K562 (cell line): ENCODE data around the gene DDIT3. TPM values are rescaled to one million over a fixed set of nuclear protein-coding genes. Genes with fewer than 3 reads are reported as not detected.

Experiments used
- BRD4 ChIP-seq: fragments of 200-600 bp; sonication (generic); IDR thresholded peaks from 2 replicates; pipeline ENCODE4 v1.6.1; 2017; ENCODE audit warnings: inconsistent platforms
- DIDO1 ChIP-seq: fragments of 450-650 bp; IDR thresholded peaks from 2 replicates; pipeline ENCODE4 v1.6.1; 2016; ENCODE audit warnings: low read depth, missing biosample characterization, missing genetic modification characterization
- ESRRB ChIP-seq: fragments of 250-450 bp; sonication (Bioruptor Pico); IDR thresholded peaks from 2 replicates; pipeline ENCODE4 v1.5.0; 2020; ENCODE audit warnings: mild to moderate bottlenecking, moderate library complexity, borderline replicate concordance
- HDGF ChIP-seq: fragments of 450-650 bp; IDR thresholded peaks from 2 replicates; pipeline ENCODE4 v1.6.1; 2016
- HOXB6 ChIP-seq: fragments of 250-450 bp; sonication (Bioruptor Pico); IDR thresholded peaks from 2 replicates; pipeline ENCODE4 v1.5.1; 2022; ENCODE audit warnings: mild to moderate bottlenecking, borderline replicate concordance
- MBD2 ChIP-seq: sonication (generic); IDR thresholded peaks from 2 replicates; pipeline ENCODE4 v1.6.1; 2016; ENCODE audit warnings: low read depth, borderline replicate concordance
- MYC ChIP-seq, 2 experiments: fragments of 250-450 bp in 1 of 2; sonication (Bioruptor Pico) in 1 of 2; IDR thresholded peaks; 2 replicates each; pipeline versions ENCODE4 v1.5.1 to v1.6.1; 2012 to 2021; ENCODE audit warnings: low read depth in 2 of 2, borderline replicate concordance in 1 of 2, improper control_type of control experiment in 1 of 2, low read length in 1 of 2, mild to moderate bottlenecking in 1 of 2, moderate library complexity in 1 of 2
- RERE ChIP-seq: sonication (generic); formaldehyde crosslinking; IDR thresholded peaks from 2 replicates; pipeline ENCODE4 v1.8.0; 2023; ENCODE audit warnings: missing genetic modification reagents, mild to moderate bottlenecking, borderline replicate concordance
- RREB1 ChIP-seq: fragments of 250-450 bp; sonication (Bioruptor Pico); IDR thresholded peaks from 2 replicates; pipeline ENCODE4 v1.4.0; 2020
- SMAD1 ChIP-seq: fragments of 150-350 bp; IDR thresholded peaks from 2 replicates; pipeline ENCODE4 v1.6.1; 2014; ENCODE audit warnings: low read length, low read depth; ENCODE audit not compliant: partially characterized antibody
- SMARCA5 ChIP-seq: fragments of 450-650 bp; IDR thresholded peaks from 2 replicates; pipeline ENCODE4 v1.6.1; 2016
- ZNF197 ChIP-seq: fragments of 200-800 bp; sonication (Bioruptor generic); IDR thresholded peaks from 2 replicates; pipeline ENCODE4 v1.6.1; 2016; ENCODE audit warnings: low read depth, missing genetic modification characterization, missing compliant biosample characterization
- ZNF512 ChIP-seq: IDR thresholded peaks from 2 replicates; pipeline ENCODE4 v1.6.1; 2016; ENCODE audit warnings: missing genetic modification characterization, missing compliant biosample characterization
- ZNF561 ChIP-seq: fragments of 450-650 bp; formaldehyde crosslinking; conservative IDR thresholded peaks from 2 replicates; pipeline ENCODE4 v1.4.0; 2020; ENCODE audit warnings: mild to moderate bottlenecking, moderate library complexity
- polyA plus RNA-seq, 8 experiments: library from polyadenylated mRNA; depleted of rRNA in 4 of 8; stranded (reverse) in 5 of 8; unstranded in 3 of 8; fragments of >200 nt; fragmentation: Nextera tagmentation in 2 of 8; fragmentation: Illumina TruSeq in 1 of 8; extraction: Ambion mirVana in 2 of 8; extraction: Trizol in 1 of 8; gene quantifications; 2 replicates each; pipeline versions ENCODE4 v1.2.1 to v1.2.3, GENCODE V29; 2011 to 2014; ENCODE audit warnings: inconsistent platforms in 1 of 8, missing spikeins in 1 of 8
- total RNA-seq, 7 experiments: library from RNA; depleted of rRNA in 6 of 7; stranded (reverse); fragments of >200 nt in 6 of 7; fragmentation: Illumina TruSeq in 2 of 7; extraction: Trizol in 2 of 7; gene quantifications; 2 replicates each; pipeline versions ENCODE4 v1.2.1 to v1.2.3, GENCODE V29; 2011 to 2021; ENCODE audit warnings: low replicate concordance in 1 of 7

The DDIT3 gene
- total and polyA plus RNA-seq, 9 of the 15 experiments (the other 6 are each of a cell fraction or from before 2014, with no cell fraction given): 59.1 to 272 (median 89.9) TPM

GRCh38 chr12:57487597-57488401 is 32.5 kb downstream of the DDIT3 start, which contains the start of gene MARS1 (continued):
- no peak for TF ChIP-seq RREB1
- TF ChIP-seq ZNF197 (CRISPR knock-in tag): no peak
- TF ChIP-seq MBD2: peak; percentile 74
- TF ChIP-seq MYC (IDR thresholded peaks at IDR 0.05; ENCODE audit: low read depth, low read length): peak; percentile 98
- peak; percentile 79; the same call in 1 of the 2 replicates for TF ChIP-seq MYC (CRISPR knock-in tag; IDR thresholded peaks at IDR 0.05; ENCODE audit: borderline replicate concordance, low read depth)
- TF ChIP-seq SMARCA5: peak; percentile 51; the same call in 1 of the 2 replicates
- TF ChIP-seq HOXB6 (CRISPR knock-in tag): no peak; the same call in 1 of the 2 replicates
- TF ChIP-seq ZNF512 (tag): no peak
- TF ChIP-seq SMAD1: peak; percentile 78
- peak; percentile 57; the same call in 1 of the 2 replicates for TF ChIP-seq DIDO1 (tag)
- TF ChIP-seq RERE (CRISPR knock-in tag): no peak
- no peak for TF ChIP-seq ESRRB (CRISPR knock-in tag)
- TF ChIP-seq HDGF: 0 out of 2 replicates have a peak, but pooled peaks have one; percentile 54
- TF ChIP-seq ZNF561: no peak
- no peak for TF ChIP-seq BRD4
